Measurements from ENCODE around the gene ABI2. TPM values are rescaled to one million over a fixed set of nuclear protein-coding genes. Genes with fewer than 3 reads are reported as not detected.

Gene ABI2
- total RNA-seq, 1 experiment from 2014 or later = 75.6 TPM

GRCh38 chr2:203450561-203450960, 122.4 kb downstream of the ABI2 start:
- DNase-seq (ENCODE audit: low read depth, low spot score) (no peak), ATAC-seq (no peak)
- Histone ChIP-seq H3K27ac (ENCODE audit: low read depth, low read length) (no peak overlapping the region), H3K79me2 (ENCODE audit: insufficient read depth, low read length) (no peaks in the 10 kb centered on the region), H3K9ac (ENCODE audit: low read length) (no peak overlapping the region), H3K4me1 (ENCODE audit: control insufficient read depth in 1 of 2, insufficient read depth in 2 of 2, low read length in 2 of 2) (peaks cover 11 to 15% of the 10 kb centered on the region in 2 experiments), H3K9me2 (ENCODE audit: insufficient read depth) (no peaks in the 10 kb centered on the region), H3K4me2 (ENCODE audit: low read length) (0 out of 2 replicates have a peak overlapping the region, but pooled peaks have one; percentile 18), H3K27me3 (ENCODE audit: insufficient read depth, low read length) (no peaks in the 10 kb centered on the region), H2AFZ (ENCODE audit: low read depth, low read length, poor library complexity, severe bottlenecking) (no peak overlapping the region), H3K9me3 (ENCODE audit: control insufficient read depth in 1 of 2, insufficient read depth in 1 of 2, low read depth in 1 of 2, low read length in 2 of 2) (no peaks in the 10 kb centered on the region), H3K4me3 (replicated peaks in 1 of 2; ENCODE audit: low read depth in 1 of 2, low read length in 2 of 2) (no peak overlapping the region), H3K36me3 (ENCODE audit: control insufficient read depth in 1 of 2, insufficient read depth in 2 of 2, low read length in 2 of 2) (peaks cover 0 to 12% of the 10 kb centered on the region in 2 experiments; a peak in 2 of 4 replicates), H4K20me1 (ENCODE audit: insufficient read depth) (no peaks in the 10 kb centered on the region)
- TF ChIP-seq ATF3 (IDR thresholded peaks at IDR 0.05) (0 out of 2 replicates have a peak, but pooled peaks have one; percentile 16), ZNF274 (IDR thresholded peaks at IDR 0.05; ENCODE audit: low read depth, low read length) (no peak), POLR2A (IDR thresholded peaks at IDR 0.05; ENCODE audit: borderline replicate concordance, extremely low read depth, insufficient read depth, insufficient read length) (no peak), SIN3A (IDR thresholded peaks at IDR 0.05; ENCODE audit: low read depth) (no peak), REST (IDR thresholded peaks at IDR 0.05; ENCODE audit: low read depth) (no peak), YY1 (IDR thresholded peaks at IDR 0.05; ENCODE audit: extremely low read depth, insufficient replicate concordance, low read depth, low read length) (no peak)
- RAD21 ChIA-PET (ENCODE audit: low non-redundant PET in 1 of 2, low total read pairs in 2 of 2, uncharacterized antibody in 2 of 2, unreplicated experiment in 2 of 2) = no interaction called here
- no TSS peak for BruUV-seq (replicated peaks)
- CTCF ChIA-PET = no interaction called here
- POLR2A ChIA-PET = no interaction called here
- intact Hi-C loops (cut with micrococcal nuclease) = loop anchor here (5.0 kb wide), 1 partner anchor 863 kb away; no protein-coding TSS in a partner anchor

All from HCT116 (cell line).